ENCODE data around the gene CREG1.

GRCh38 chr1:167601442-167602383 is 48.2 kb upstream of the CREG1 start:
- TF ChIP-seq CTCF (IDR thresholded peaks at IDR 0.05; ENCODE audit: low read depth, low read length, poor library complexity, severe bottlenecking) (no peak), EZH2phosphoT487 (IDR thresholded peaks at IDR 0.05; ENCODE audit: borderline replicate concordance, low read length) (no peak)
